ENCODE measurements around the gene CAMK2B.

CAMK2B gene

DNA sequence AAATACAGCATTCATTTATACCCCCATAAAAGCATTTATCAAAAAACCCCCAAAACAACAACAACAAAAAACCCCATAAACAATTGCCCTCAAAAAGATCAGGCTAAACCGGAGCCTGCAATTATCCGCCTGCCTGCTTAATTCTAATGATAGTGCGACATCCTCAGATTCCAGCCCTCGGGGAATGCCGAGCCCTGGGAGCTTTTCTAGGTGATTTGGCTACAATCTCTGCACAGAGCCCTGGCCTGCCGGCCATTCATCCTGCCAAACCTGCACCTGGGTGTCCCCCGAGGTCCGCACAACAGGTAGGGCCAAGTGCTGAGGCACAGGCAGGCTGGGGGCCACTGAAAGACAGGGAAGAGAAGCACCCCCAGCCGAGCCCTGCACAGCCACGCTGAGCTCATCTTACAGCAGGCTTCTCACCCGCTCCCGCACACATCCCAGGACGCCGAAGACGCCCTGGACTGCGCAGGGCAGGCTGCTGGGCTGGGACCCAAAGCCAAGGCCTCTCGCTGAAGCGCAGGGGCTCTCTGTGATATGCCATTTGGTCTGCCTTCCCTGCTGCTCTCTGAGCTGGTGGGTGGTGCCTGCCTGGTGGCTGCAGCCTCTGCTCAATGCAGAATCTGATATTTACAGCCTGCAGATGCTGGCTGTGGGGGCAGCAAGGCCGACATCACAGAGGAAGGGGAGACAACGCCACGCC is 57.5 kb downstream of the CAMK2B start:
- TF ChIP-seq, protein P1, sequence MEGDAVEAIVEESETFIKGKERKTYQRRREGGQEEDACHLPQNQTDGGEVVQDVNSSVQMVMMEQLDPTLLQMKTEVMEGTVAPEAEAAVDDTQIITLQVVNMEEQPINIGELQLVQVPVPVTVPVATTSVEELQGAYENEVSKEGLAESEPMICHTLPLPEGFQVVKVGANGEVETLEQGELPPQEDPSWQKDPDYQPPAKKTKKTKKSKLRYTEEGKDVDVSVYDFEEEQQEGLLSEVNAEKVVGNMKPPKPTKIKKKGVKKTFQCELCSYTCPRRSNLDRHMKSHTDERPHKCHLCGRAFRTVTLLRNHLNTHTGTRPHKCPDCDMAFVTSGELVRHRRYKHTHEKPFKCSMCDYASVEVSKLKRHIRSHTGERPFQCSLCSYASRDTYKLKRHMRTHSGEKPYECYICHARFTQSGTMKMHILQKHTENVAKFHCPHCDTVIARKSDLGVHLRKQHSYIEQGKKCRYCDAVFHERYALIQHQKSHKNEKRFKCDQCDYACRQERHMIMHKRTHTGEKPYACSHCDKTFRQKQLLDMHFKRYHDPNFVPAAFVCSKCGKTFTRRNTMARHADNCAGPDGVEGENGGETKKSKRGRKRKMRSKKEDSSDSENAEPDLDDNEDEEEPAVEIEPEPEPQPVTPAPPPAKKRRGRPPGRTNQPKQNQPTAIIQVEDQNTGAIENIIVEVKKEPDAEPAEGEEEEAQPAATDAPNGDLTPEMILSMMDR (IDR thresholded peaks at IDR 0.05), result no peak
- H3K9me3 Mint-ChIP-seq, result no peaks in the 10 kb centered on the region
- H3K27me3 Mint-ChIP-seq (ENCODE audit: low read depth, poor library complexity), result peaks cover 27% of the 10 kb centered on the region
- peak; percentile 40 for DNase-seq
- H3K36me3 Mint-ChIP-seq (ENCODE audit: low read depth), result no peaks in the 10 kb centered on the region
- H3K27ac Mint-ChIP-seq, result peak overlapping the region; percentile 60
- H3K4me3 Mint-ChIP-seq, result no peak overlapping the region
- H3K4me1 Mint-ChIP-seq, result peaks cover 54% of the 10 kb centered on the region

DNA sequence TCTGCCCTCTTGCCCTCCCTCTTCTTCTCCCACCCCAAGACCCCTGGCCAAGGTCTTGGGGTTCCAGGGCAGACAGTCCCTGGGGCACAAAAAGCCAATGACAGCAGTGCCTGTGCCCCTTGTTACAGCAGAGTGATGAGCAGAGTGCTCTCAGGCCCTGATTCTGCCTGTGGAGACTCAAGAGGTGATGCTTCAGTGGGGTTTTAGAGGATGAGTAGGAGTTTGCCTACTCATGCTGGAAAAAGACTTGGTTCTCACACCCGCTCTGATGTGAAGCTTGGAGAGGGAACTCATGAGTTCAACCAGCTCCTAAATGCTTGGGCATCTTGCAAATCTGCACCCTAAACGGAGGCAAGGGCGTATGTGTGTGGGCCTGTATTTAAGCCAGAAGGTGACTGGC is 58.2 kb downstream of the CAMK2B start:
- Mint-ChIP-seq H3K9me3 (no peaks in the 10 kb centered on the region), H3K27me3 (ENCODE audit: low read depth, poor library complexity) (peaks cover 29% of the 10 kb centered on the region), H3K27ac (no peak overlapping the region), H3K36me3 (ENCODE audit: low read depth) (no peaks in the 10 kb centered on the region), H3K4me3 (no peak overlapping the region), H3K4me1 (peaks cover 60% of the 10 kb centered on the region)
- DNase-seq, result no peak
- TF ChIP-seq, protein P1 (IDR thresholded peaks at IDR 0.05), result no peak

DNA sequence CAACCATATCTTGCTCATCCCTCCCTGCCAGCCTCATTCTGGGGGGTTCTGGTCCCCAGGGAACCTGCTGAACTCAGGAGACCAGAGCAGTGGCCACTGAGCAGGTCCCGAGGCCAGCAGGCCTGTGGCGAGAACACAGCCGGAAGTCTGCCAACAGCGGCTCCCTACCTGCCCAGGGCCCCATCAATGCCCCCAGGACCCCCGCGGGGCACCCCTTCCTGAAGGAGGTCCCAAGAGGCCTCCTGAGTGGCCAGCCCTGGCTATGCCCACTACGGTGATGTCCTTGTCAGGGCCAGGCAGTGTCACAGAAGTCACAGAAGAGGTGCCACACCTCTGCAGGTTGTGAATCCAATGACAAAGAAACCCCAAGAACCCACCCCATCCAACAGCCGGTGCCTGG is 58.9 kb downstream of the CAMK2B start:
- H3K4me3 Mint-ChIP-seq, result no peak overlapping the region
- peaks cover 54% of the 10 kb centered on the region for H3K4me1 Mint-ChIP-seq
- TF ChIP-seq, protein P1 (IDR thresholded peaks at IDR 0.05), result no peak
- no peaks in the 10 kb centered on the region for H3K36me3 Mint-ChIP-seq (ENCODE audit: low read depth)
- no peak overlapping the region for H3K27ac Mint-ChIP-seq
- H3K27me3 Mint-ChIP-seq (ENCODE audit: low read depth, poor library complexity), result peaks cover 29% of the 10 kb centered on the region
- DNase-seq, result no peak
- H3K9me3 Mint-ChIP-seq, result no peaks in the 10 kb centered on the region

DNA sequence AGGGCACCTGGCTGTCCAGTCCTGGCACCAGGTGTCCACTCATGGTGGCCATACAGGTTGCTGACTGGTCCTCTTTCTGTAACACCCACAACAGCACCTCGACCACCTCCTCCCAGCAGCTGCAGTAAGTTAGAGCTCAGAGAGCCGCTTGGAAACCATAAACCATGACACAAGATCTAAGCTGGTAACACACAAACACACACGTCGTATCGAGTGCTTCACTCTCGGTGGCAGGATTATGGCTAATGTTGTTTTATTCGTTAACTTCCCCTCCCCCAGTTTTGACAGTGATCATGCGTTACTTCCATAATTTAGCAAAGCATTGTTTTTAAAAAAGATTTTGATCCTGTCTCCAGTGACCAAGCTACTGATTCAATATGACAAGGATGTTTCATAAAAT is 59.7 kb downstream of the CAMK2B start:
- Mint-ChIP-seq H3K4me1 (peaks cover 59% of the 10 kb centered on the region), H3K27me3 (ENCODE audit: low read depth, poor library complexity) (peaks cover 26% of the 10 kb centered on the region), H3K27ac (no peak overlapping the region), H3K4me3 (no peak overlapping the region), H3K36me3 (ENCODE audit: low read depth) (no peaks in the 10 kb centered on the region), H3K9me3 (no peaks in the 10 kb centered on the region)
- DNase-seq, result no peak
- TF ChIP-seq, protein P1 (IDR thresholded peaks at IDR 0.05), result no peak

DNA sequence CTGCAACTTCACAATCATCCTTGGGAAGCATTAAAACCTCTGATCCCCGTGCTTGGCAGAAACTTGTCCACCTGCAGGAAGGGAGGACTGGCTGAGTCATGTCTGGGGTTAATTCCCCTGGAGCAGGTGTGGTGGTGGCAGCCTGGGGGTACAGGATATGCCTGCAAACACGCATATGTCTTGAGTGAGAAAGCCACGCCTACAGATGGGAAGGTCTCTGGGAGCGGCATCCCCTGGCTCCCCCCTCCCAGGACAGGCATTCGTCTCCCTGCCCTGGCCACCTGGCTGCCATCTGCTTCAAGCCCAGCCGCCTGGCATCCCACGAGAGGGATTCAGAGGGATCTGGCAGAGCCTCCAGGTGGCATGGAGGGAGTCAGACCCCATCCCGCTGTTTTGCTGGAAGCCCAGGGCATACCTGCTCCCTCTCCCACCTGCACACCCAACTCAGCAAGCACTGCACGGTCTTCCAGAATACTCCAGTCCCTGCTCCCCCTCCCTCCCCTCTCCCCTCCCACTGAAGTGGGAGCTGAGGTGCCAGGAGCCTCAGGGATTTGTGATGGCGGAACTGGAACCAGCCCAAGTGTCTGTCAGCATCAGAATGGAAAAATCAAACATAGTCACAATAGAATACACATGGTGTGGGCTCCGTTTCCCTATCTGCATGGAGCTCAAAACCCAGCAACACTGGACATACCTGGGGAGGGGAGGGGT is 61.0 kb downstream of the CAMK2B start:
- no peak for DNase-seq
- Mint-ChIP-seq H3K9me3 (no peaks in the 10 kb centered on the region), H3K36me3 (ENCODE audit: low read depth) (no peaks in the 10 kb centered on the region), H3K4me3 (no peak overlapping the region), H3K27me3 (ENCODE audit: low read depth, poor library complexity) (peaks cover 26% of the 10 kb centered on the region), H3K4me1 (peaks cover 72% of the 10 kb centered on the region), H3K27ac (no peak overlapping the region)
- TF ChIP-seq, protein P1 (IDR thresholded peaks at IDR 0.05), result no peak
